ENCODE results near the gene AOPEP.

DNA sequence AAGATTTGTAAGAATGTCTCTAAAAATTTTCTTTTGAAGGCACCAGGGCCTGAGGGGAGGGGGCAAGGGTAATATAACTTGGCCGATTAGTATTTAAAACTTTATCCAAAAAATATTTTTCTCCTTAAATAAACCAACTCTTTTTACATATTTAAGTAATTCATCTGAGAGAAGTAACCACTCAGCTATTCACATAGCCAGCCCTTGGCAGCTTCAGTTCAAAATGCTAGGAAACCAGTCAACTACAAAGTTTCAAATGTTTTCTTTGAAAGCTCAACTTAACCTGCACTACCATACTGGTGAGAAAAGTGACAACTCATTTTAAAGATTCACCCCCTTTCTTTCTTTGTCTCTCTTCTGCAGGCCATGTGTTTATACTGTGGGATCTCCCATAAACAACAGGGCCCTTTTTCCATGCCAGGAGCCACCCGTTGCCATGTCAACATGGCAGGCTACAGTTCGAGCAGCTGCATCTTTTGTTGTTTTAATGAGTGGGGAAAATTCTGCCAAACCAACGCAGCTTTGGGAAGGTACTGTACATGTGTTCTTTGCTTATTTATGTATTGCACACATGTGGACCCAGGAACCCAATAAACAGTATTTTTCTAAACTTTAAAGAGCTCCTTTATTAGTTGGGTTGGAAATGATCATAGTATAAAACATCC lies 46.3 kb downstream of the AOPEP start:
- TF ChIP-seq, protein P1, sequence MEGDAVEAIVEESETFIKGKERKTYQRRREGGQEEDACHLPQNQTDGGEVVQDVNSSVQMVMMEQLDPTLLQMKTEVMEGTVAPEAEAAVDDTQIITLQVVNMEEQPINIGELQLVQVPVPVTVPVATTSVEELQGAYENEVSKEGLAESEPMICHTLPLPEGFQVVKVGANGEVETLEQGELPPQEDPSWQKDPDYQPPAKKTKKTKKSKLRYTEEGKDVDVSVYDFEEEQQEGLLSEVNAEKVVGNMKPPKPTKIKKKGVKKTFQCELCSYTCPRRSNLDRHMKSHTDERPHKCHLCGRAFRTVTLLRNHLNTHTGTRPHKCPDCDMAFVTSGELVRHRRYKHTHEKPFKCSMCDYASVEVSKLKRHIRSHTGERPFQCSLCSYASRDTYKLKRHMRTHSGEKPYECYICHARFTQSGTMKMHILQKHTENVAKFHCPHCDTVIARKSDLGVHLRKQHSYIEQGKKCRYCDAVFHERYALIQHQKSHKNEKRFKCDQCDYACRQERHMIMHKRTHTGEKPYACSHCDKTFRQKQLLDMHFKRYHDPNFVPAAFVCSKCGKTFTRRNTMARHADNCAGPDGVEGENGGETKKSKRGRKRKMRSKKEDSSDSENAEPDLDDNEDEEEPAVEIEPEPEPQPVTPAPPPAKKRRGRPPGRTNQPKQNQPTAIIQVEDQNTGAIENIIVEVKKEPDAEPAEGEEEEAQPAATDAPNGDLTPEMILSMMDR (IDR thresholded peaks at IDR 0.05) = no peak
- TF ChIP-seq POLR2A (IDR thresholded peaks at IDR 0.05) = no peak
